Fibroblast of skin of scalp (primary cell): ENCODE results near the gene HLF.

Source experiments
- DNase-seq: peaks from one replicate; pipeline ENCODE4 v3.0.0-alpha.2; 2013

The HLF gene

DNA sequence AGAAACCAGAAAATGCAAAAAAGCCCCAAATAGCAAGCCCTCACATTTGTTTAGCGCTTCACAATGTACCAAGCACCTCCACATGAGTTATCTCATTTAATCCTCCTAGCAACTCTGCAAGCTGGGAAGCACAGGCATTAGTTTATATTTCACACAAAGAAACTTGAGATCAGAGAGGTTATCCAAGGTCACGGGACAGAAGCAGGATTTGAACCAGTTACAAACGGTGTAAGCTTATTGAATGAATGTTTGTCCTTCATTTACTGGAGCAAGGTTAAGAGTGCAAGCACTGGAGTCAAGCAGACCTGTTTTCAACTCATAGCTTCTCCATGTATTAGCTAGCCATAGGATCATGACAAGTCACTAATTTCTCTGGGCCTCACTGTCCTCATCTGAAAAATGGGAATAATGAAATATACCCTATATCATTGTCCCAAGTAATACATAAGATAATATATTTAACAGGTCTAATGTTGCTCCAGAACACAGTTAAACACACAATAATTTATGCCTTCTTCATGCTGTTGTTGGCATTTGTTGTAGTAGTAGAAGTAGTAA is 6.1 kb upstream of the HLF start:
- DNase-seq = no peak

DNA sequence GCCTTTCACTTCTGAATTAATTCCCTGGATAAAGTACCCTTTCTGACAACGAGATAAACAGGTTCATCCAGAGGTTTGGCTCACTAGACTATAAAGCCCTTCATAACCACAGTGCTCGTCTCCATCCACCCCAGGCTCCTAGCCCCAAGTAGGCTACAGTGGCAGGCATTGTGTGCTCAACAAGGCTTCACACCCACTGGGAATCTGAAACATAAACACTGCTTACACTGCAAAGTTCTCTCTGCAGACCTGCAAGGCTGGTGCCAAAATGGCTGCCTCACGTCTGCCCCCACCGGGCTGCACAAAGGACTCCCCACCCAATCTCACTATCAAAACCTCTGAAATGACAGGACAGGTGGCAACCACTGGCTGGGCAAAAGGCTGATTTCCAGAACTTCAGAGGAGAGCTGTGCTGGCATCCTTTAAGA is 5.1 kb upstream of the HLF start:
- DNase-seq = no peak

DNA sequence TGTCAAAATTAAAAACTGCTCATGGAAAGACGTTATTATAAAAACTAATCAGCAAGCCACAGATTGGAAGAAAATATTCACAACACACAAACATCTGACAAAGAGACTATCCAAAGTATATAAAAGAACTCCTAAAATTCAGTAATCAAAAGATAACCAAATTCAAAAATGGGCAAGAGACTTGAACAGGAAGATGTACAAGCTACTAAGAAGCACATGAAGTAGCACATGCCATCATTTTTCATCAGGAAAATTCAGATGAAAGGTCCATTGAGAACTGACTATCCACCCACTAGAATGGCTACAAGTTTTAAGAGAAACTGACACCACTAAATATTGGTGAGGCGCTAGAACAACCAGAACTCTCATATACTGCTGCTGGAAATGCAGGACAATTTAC is 3.4 kb upstream of the HLF start:
- no peak for DNase-seq

DNA sequence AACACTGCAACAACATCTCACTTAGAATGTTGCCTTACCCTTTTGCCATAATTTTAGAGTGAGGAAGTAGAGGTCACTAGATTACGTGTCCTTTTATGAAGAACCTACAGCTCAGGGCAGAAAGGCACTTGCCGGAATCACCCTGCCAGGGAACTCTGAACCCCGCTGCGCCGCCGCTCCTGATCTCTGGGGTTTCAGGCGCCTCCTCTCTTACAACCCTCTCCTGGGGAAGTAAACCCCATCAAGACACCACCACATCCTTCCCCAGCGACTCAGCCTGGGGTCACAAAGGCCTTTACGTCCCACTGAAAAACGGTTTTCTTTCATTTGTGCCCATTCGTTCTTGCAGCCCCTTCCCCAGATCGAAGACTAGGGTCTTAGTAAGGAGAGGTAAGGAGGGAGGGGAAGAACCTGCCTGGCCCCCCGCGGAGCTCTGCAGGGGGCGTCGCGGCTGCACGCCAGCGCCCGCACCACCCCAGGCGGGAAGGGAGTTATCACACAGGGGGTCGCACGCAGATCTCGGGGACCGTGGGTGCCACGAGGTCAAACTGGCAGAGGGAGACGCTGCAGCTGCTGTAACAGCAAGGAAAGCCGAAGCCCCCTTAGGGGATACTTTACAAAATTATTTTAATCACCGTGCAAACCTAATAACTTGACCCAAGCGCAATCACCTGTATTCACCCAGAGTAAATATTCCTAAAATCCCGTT is 1.0 kb upstream of the HLF start:
- no peak for DNase-seq

DNA sequence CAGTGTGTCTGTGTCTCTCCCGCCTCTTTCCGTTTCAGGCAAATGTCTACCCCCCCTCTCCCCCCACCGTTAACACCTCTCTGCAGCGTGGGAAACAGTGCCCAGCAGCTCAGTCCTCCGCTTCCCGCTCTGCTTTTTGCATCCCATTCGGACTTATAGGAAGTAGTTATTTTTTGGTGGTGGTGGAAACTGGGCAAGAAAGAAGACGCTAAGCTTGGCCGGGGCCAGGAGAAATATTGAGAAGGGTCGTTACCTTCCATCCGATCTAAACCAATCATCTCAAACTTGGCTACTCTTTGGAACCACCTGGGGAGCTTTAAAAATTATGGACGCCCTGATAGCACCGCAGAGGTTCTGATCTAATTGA is 499 bp upstream of the HLF start:
- no peak for DNase-seq

DNA sequence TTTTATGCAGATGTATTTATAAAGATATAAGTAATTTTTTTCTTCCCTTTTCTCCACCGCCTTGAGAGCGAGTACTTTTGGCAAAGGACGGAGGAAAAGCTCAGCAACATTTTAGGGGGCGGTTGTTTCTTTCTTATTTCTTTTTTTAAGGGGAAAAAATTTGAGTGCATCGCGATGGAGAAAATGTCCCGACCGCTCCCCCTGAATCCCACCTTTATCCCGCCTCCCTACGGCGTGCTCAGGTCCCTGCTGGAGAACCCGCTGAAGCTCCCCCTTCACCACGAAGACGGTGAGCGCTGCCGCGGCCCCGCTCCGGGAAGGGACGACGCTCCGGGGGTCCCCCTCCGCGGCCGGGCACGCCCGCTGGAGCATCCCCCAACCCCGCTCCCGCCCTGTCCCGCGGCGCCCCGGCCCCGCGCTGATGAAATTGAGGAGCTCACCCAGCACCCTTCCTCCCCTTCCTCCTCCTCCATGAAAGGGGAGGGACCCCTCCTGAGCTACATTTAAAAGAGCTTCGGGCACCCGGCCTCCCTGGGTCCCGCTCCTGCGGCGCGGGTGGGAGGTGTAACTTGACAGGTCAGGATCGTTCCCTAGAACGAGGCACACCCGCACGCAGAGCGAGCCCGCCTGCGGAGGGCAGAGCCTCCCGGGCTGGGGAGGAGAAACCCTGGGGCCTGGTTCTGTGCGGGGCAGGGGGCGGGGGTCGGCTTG is 706 bp downstream of the HLF start:
- no peak for DNase-seq

DNA sequence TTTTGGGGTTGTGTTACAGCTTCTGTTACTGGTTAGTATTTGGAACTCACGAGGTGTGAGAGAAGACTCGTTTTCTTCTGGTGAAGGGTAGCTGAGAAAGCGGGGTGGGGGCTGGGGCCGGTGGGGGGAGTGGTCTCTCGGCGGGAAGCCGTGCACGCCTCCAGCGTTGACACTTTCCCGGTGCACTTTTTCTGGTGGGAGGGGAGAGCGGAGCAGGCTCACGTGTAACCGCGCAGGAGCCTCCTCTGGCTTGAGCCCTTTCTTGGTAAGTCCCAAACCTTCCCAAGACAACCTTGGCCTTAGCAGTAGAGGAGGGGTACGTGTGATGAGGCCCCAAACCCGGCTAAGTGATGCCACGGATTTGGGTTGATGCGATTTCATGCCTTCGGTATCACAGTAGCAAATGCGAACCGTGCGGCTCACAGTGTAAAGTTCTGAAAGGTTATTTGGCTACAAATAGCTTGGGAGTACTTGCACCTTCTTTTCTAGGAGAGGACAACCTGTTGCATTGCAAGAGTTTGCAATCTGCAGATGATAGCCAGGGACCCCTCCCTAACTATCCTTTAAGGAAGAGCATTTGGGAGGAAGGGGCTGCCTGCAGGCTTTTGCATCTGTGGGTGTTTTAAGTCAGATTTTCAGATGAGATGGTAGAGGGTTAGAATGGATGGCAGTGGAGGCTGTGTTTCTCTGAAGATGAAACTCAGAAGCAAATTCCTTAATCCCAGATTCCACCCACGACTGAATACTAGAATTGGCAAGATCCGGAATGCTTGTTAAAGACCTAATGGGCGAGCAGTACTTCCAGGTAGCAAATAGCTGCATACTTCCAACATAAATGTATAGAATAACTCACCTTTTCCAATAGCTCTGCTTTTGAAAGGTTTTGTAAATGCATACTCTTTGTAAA is 1.5 kb downstream of the HLF start:
- DNase-seq = no peak

DNA sequence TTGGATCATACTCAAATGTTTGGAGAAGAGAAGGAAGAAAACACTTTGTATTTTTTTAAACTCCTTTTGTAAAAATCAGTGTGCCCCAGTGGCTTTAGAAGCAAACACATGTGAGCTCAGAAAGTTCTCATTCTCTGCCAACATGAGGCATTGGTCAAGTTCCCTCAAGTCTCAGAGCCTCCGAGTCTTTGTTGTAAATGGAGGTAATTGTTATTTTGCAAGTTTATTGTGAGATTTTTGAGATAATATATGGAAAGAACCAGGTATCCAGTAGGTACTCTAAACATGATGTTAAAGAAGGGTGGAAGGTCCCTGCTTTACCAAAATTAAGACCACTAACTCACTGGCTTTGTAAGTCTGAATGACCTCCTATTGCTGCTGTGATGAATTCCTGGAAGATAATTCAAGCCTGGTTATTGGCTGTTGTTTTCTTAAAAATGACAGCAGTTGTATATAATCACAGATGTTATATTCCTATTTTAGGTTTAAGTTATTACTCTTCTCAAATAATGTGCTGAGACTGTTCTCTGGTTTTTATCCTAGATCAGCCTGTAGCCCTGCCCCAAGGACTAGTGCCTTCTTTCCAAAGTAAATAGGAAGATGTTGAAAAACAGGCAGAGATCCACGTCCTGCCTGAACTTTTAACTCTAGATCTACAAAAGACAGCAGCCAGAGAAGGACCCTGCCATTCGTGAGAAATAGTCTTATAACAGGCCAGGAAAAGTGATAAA is 2.4 kb downstream of the HLF start:
- DNase-seq = no peak

DNA sequence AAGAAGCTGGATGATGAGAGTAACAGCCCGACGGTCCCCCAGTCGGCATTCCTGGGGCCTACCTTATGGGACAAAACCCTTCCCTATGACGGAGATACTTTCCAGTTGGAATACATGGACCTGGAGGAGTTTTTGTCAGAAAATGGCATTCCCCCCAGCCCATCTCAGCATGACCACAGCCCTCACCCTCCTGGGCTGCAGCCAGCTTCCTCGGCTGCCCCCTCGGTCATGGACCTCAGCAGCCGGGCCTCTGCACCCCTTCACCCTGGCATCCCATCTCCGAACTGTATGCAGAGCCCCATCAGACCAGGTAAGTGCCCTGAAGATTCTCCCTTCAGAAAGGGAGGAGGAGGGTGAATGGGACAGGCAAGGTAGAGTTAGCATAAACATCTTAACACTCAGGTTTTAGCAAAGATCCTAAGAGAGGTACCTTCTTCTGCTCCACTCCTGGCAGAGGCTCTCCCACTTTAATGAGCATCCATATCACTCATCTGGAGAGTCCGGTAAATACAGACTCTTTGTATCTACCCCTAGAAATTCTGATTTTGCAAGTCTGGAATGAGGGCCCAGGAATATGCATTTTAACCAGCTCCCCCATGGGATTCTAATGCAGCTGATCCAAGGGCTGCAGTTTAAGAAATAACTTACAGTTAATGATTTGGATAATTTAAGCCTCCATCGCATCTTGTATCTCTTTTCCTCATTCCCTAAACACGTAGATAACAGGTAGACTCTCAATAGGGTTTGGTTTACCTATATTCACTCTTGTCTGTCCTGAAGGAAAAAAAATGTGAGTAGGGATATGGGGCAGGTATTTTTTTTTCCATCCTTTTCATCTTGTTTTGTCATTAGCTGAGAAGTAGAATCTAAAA is 3.3 kb downstream of the HLF start:
- DNase-seq = no peak

DNA sequence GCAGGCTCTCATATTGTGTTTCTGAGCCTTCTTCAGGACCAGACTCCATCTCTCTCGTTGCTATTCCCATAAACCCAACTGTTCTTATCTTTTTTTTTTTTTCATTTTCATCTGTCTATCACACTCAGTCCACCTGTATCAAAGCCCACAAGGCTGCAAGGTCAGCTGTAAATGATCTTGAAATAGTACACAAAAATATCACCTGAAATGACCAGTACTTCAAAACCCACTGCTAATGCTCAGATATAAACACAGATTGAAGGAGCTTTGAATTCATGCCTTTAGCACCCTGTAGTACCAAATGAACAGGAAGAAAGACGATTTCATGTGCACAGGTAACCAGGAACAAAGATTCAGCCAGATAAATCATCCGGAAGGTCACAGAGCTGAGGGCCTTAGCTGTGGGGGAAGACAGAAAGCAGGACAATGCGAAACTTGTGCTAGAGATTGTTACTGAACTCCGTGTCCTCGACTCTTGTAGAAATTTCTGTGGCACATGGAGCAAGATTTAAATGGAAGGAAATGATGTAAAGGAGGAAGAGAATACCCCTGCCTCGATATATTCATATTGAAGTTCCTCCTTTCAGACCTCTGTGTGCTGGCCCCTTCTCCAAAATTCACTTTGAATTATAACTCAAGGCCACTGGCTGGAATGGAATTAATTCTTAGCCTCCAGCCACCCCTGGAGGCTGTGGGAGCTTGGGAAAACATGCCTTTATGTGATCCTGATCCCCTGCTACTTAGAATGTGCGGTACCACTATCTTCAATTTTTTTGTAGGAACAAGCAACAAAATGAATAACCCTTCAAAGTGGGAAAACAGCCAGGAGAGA is 4.1 kb downstream of the HLF start:
- no peak for DNase-seq

DNA sequence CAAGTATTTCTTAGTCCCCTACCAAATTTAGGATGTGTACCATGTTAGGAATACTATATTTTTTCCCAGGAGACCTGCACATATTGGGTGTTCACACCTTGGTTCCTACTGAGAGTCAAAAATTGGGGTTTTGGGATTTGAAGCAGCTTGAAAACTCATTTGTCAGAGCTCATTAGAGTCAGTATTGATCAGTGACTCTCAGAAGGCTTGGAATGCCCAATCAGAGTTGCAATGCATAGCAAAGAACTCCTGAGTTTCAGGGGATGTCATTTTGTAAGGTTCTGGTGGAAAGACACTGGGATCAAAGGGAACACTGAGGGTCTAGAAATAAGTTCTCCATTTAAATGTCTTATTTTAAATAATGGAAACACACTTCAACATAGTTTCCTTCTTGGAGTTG is 5.1 kb downstream of the HLF start:
- no peak for DNase-seq

DNA sequence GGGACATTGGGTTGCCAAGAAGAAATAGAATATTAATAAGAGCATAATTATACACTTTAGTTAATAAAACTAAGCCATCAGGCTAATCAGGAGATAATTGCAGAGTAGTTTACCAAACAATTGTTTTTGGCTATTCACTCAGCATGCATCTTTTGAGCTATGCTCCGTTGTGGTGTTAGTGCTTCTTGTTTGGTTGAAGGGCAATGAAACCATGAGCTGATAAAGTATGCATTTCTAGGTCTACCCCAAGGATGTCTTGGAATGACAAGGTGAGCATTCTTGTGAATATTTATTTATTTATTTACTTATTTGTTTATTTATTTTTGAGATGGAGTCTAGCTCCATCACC is 6.4 kb downstream of the HLF start:
- no peak for DNase-seq

DNA sequence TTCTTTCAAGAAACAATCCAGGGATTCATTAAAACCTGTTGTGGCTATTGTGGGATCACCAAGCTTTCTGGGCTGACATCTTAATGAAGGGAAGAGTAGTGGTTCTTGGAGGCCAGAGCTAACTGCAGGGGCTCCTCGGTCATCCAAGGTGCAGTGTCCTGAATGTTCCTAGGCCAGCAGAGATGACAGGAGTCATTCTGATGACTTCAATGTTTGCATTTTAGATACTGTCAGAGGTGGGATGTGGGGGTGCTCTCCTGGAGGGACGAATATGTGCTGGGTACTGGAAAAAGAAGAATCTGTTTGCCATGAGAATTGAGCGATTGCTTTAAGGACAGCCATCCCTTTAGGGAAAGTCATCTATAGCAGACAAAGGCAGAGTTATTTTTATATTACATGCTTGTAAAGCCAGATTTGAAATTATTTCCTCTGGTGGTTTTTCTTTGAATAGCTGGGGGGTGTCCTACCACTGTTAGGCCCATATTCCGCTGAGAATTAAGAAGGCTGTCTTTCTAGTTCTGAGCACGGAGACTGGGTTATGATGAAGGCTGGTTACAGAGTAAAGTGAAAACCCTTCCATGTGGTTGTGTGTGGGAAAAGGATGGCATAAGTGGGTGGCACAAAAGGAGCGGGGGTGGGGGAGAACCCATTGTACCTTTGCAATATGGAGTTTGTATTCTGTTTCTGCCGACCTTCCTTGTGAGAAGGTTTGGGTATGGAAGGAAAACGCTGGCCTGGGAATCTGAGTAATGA is 7.4 kb downstream of the HLF start:
- no peak for DNase-seq

DNA sequence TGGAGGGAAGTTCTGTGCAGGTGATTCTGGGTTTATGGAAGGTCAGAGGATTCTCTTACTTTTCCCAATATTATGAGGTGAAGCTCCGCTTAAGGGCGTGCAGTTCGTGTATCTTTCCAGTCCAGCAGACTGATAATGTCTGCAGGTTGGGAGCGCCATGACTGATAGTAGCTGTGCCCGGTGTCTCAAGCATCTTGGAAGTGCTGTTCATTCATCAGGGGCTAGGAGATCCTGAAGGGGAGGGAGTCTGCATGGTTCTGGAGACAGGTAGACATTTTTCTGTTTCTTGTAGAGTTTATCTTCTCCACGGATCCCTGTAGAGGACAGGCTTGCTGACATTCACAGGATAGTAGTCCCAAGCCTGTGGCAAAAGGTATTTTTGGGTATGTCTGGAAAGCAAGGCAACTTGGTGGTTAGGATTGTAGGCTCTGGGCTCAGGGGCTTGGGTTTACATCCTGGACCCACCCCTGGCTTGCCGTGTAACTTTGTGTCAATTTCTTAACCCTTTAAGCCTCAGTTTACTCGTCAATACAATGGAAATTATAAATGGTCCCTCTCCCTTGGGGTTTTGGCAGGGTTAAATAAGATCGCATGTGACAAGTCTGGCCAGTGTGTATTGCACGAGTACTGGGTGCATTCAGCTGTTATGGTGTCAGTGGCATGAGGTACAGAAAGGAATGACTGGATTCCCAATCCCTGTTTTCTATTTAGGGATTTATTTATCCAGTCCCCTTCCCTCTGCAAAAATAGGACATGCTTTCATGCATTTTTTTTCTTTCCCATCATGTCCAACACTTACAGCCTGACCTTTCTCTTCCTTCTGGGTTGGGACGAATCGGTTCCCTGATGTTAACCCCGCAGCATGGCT is 8.2 kb downstream of the HLF start:
- no peak for DNase-seq

DNA sequence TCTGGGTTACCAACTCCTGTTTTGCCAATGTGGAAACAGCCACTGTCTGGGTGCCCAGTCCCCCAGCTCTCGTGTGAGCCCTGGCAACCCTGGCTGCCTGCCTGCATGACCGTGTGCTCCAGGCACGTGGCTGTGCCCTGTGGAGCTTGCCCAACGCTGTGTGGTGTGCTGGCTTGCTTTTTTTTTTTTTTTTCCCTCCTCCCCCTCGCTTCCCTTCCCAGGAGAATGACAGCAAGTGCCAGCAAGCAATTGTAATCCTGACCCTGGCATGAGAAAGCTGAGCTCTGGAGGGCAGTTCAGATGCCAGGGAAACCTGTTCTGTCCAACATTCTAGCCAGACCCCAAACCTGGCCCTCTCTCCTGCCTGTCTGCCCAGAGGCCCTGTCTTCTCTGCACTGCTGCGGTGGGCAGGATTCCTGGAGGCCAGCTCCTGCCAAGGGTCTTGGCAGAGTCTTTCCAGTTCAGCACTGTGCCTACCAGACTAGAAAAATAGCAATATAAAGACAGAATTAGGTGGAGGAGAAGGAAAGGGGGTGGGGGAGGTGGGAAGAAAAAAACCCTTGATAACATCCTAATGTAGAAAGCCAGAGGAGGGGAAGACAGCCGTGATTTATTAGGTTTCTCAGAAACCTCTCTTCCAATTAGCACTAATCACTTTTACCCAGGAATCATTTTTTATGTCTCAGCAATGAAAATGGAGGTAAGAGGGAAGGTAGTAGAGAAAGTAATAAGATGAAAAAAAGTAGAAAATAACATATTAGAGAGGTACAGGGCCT is 9.0 kb downstream of the HLF start:
- no peak for DNase-seq

DNA sequence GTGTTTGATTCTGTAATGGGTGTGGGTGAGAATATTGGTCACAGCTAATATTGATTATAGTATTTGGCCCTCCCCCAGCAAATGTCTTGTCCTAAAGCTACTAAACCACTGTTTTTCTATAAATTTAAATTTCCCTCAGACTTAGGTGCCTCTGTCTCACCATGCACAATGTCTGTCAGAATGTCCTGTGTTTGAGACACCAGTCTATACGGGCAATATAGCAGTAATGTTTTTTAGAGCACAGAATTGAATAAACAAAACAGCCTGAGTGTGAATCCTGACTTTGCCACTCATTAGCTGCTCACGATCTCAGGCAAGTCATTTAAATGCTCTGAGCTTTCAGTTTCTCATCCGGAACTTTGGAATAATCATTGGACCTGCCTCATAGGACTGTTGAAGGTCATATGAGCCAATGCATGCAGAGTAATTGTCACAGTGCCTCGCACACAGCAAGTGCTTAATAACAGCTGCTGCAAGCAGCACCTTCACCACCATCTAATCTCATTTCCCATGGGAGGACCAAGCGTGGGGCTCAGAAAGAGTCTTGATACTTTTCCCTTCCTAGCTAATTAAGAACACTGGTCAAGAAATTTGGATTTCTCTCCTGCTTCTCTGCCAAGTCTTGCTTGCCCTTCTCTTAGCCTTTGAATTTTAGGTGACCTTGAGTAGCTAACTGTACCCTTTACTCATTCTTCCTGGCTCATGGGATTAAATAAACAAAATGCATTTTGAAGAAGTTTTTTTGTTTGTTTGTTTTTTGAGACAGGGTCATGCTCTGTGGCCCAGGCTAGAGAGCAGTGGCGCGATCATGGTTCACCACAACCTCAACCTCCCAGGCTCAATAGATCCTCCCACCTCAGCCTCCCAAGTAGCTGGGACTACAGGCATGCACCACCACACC is 9.8 kb downstream of the HLF start:
- DNase-seq = no peak
